ENCODE data around the gene PIGR. TPM values are rescaled to one million over a fixed set of nuclear protein-coding genes. Genes with fewer than 3 reads are reported as not detected.

PIGR gene
- total RNA-seq, 1 donor from 2014 or later, result not detected

DNA sequence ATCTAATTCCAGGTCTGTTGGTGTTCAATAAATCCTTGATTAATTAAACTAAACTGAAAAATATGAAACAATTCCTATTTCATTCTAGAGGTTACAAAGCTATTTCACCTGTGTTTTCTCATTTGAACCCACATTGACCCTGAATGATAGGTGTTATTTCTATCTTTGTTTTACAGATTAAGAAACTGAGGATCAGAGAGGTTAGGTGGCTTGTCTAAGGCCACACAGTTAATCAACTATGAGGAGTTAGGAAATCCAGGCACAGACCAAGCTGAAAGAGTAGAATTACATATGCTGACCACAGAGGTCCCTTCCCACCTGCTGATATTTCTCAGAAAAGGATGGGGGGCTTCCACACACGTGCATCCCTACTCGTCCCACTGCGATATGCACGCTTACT, 487 bp downstream of the PIGR start:
- Mint-ChIP-seq H3K4me3 (ENCODE audit: unreplicated experiment) (no peak overlapping the region), H3K36me3 (ENCODE audit: low read depth, unreplicated experiment) (no peaks in the 10 kb centered on the region), H3K27me3 (ENCODE audit: unreplicated experiment) (peaks cover 7% of the 10 kb centered on the region), H3K27ac (ENCODE audit: unreplicated experiment) (no peak overlapping the region), H3K4me1 (ENCODE audit: unreplicated experiment) (peaks cover 4% of the 10 kb centered on the region), H3K9me3 (ENCODE audit: unreplicated experiment) (no peaks in the 10 kb centered on the region)
- TF ChIP-seq CTCF (IDR thresholded peaks at IDR 0.05; ENCODE audit: unreplicated experiment), result no peak
- DNase-seq (ENCODE audit: low spot score), result no peak

- Mint-ChIP-seq H3K36me3 (ENCODE audit: low read depth, unreplicated experiment) (no peaks in the 10 kb centered on the region), H3K4me1 (ENCODE audit: unreplicated experiment) (peaks cover 7% of the 10 kb centered on the region), H3K27ac (ENCODE audit: unreplicated experiment) (no peak overlapping the region), H3K4me3 (ENCODE audit: unreplicated experiment) (no peak overlapping the region), H3K27me3 (ENCODE audit: unreplicated experiment) (peaks cover 7% of the 10 kb centered on the region), H3K9me3 (ENCODE audit: unreplicated experiment) (no peaks in the 10 kb centered on the region)
- DNase-seq (ENCODE audit: low spot score), result no peak
- no peak for TF ChIP-seq CTCF (IDR thresholded peaks at IDR 0.05; ENCODE audit: unreplicated experiment)
Measured at GRCh38 chr1:206944703-206945102, 1.6 kb downstream of the PIGR start.

- peaks cover 3% of the 10 kb centered on the region for H3K27me3 Mint-ChIP-seq (ENCODE audit: unreplicated experiment)
- TF ChIP-seq CTCF (IDR thresholded peaks at IDR 0.05; ENCODE audit: unreplicated experiment), result no peak
Measured at GRCh38 chr1:206941766-206942418, 4.4 kb downstream of the PIGR start.

GRCh38 chr1:206940588-206940936, 5.7 kb downstream of the PIGR start:
- no peak for TF ChIP-seq CTCF (IDR thresholded peaks at IDR 0.05; ENCODE audit: unreplicated experiment)
- DNase-seq (ENCODE audit: low spot score), result no peak
- Mint-ChIP-seq H3K4me3 (ENCODE audit: unreplicated experiment) (no peak overlapping the region), H3K4me1 (ENCODE audit: unreplicated experiment) (peaks cover 4% of the 10 kb centered on the region), H3K27ac (ENCODE audit: unreplicated experiment) (no peak overlapping the region), H3K9me3 (ENCODE audit: unreplicated experiment) (no peaks in the 10 kb centered on the region), H3K36me3 (ENCODE audit: low read depth, unreplicated experiment) (no peaks in the 10 kb centered on the region), H3K27me3 (ENCODE audit: unreplicated experiment) (peaks cover 3% of the 10 kb centered on the region)

More at GRCh38 chr1:206941766-206942418, 4.4 kb downstream of the PIGR start:
- DNase-seq (ENCODE audit: low spot score), result no peak
- Mint-ChIP-seq H3K36me3 (ENCODE audit: low read depth, unreplicated experiment) (no peaks in the 10 kb centered on the region), H3K9me3 (ENCODE audit: unreplicated experiment) (no peaks in the 10 kb centered on the region), H3K4me1 (ENCODE audit: unreplicated experiment) (peaks cover 7% of the 10 kb centered on the region), H3K27ac (ENCODE audit: unreplicated experiment) (no peak overlapping the region), H3K4me3 (ENCODE audit: unreplicated experiment) (no peak overlapping the region)

GRCh38 chr1:206939841-206940587, 6.3 kb downstream of the PIGR start:
- Mint-ChIP-seq H3K27ac (ENCODE audit: unreplicated experiment) (no peak overlapping the region), H3K27me3 (ENCODE audit: unreplicated experiment) (peaks cover 3% of the 10 kb centered on the region), H3K4me1 (ENCODE audit: unreplicated experiment) (peaks cover 4% of the 10 kb centered on the region), H3K9me3 (ENCODE audit: unreplicated experiment) (no peaks in the 10 kb centered on the region), H3K36me3 (ENCODE audit: low read depth, unreplicated experiment) (no peaks in the 10 kb centered on the region), H3K4me3 (ENCODE audit: unreplicated experiment) (no peak overlapping the region)
- no peak for TF ChIP-seq CTCF (IDR thresholded peaks at IDR 0.05; ENCODE audit: unreplicated experiment)
- no peak for DNase-seq (ENCODE audit: low spot score)

Measured in endothelial cell (in vitro differentiated cells).